Prostate gland (tissue), 2 donors: ENCODE data around the gene SAFB2. TPM values are rescaled to one million over a fixed set of nuclear protein-coding genes. Genes with fewer than 3 reads are reported as not detected.

Experiments
- DNase-seq: peaks from one replicate; pipeline ENCODE4 v3.0.0-alpha.2; 2019; ENCODE audit warnings: low spot score
- H3K27ac ChIP-seq, 2 donors: fragments of 200-600 bp; sonication (generic); 2 replicates each; pipeline ENCODE4 v1.5.1; 2017 to 2019
- H3K27me3 ChIP-seq: fragments of 200-600 bp; sonication (generic); replicated peaks from 2 replicates; pipeline ENCODE4 v1.5.1; 2019; ENCODE audit not compliant: insufficient read depth
- H3K36me3 ChIP-seq, 2 donors: fragments of 200-600 bp; sonication (generic); 1 replicate in 1 of 2; 2 replicates in 1 of 2; pipeline versions ENCODE4 v1.5.1 to v1.8.1; 2017 to 2019
- H3K4me1 ChIP-seq: fragments of 200-600 bp; sonication (generic); replicated peaks from 2 replicates; pipeline ENCODE4 v1.5.1; 2019
- H3K4me3 ChIP-seq, 2 donors: fragments of 200-600 bp; sonication (generic); 2 replicates each; pipeline ENCODE4 v1.5.1; 2017 to 2019
- H3K9me3 ChIP-seq: fragments of 200-600 bp; sonication (generic); 2 replicates; pipeline ENCODE4 v1.5.1; 2017
- CTCF ChIP-seq, 4 experiments: fragments of 200-600 bp in 2 of 4; fragments of 450-650 bp in 2 of 4; sonication (generic) in 2 of 4; IDR thresholded peaks; 1 replicate in 3 of 4; 2 replicates in 1 of 4; pipeline ENCODE4 v1.5.1; 2016 to 2019; ENCODE audit warnings: antibody characterized with exemption in 4 of 4, mild to moderate bottlenecking in 2 of 4, moderate library complexity in 2 of 4
- POLR2A ChIP-seq: fragments of 450-650 bp; IDR thresholded peaks from one replicate; pipeline ENCODE4 v1.6.1; 2016; ENCODE audit warnings: antibody characterized with exemption, mild to moderate bottlenecking
- POLR2AphosphoS5 ChIP-seq: sonication (generic); formaldehyde crosslinking; IDR thresholded peaks from one replicate; pipeline ENCODE4 v1.6.1; 2017; ENCODE audit warnings: antibody characterized with exemption
- WGBS: methylation state at CpG from one replicate; pipeline ENCODE4 v1.1.5; 2018; 5-methylcytosine and 5-hydroxymethylcytosine counted together
- intact Hi-C: fragments of 100-400 bp; cut with DNase I; formaldehyde crosslinking; loops from one replicate; pipeline ENCODE4 v1.14.2; 2022
- total RNA-seq, 2 donors: library from RNA; depleted of rRNA; stranded (reverse); fragments of >200 nt; gene quantifications; one replicate each; pipeline ENCODE4 v1.1.0, GENCODE V29; 2016

The SAFB2 gene
- total RNA-seq, 2 donors from 2014 or later = 37.8 to 118 TPM

GRCh38 chr19:5590151-5590864 is 32.3 kb downstream of the SAFB2 start:
- Histone ChIP-seq H3K27ac (no peak overlapping the region), H3K36me3 (peaks cover 28 to 49% of the 10 kb centered on the region in 2 donors), H3K27me3 (no peaks in the 10 kb centered on the region), H3K4me1 (peaks cover 13% of the 10 kb centered on the region), H3K4me3 (no peak overlapping the region), H3K9me3 (no peaks in the 10 kb centered on the region)
- no peak for DNase-seq
- 87% methylated on average over 21 of the region's 22 CpGs for WGBS
- no peak for TF ChIP-seq POLR2A
- no peak for TF ChIP-seq CTCF (IDR thresholded peaks at IDR 0.05)
- TF ChIP-seq POLR2AphosphoS5 = no peak
- intact Hi-C loops = no loop called here

GRCh38 chr19:5588906-5589676 is 33.5 kb downstream of the SAFB2 start:
- no peak for TF ChIP-seq POLR2A
- Histone ChIP-seq H3K4me1 (peaks cover 13% of the 10 kb centered on the region), H3K4me3 (no peak overlapping the region), H3K27me3 (no peaks in the 10 kb centered on the region), H3K36me3 (peaks cover 24 to 40% of the 10 kb centered on the region in 2 donors), H3K27ac (no peak overlapping the region), H3K9me3 (no peaks in the 10 kb centered on the region)
- intact Hi-C loops = no loop called here
- WGBS = 75% methylated on average over 30 of the region's 30 CpGs
- DNase-seq = no peak

DNA sequence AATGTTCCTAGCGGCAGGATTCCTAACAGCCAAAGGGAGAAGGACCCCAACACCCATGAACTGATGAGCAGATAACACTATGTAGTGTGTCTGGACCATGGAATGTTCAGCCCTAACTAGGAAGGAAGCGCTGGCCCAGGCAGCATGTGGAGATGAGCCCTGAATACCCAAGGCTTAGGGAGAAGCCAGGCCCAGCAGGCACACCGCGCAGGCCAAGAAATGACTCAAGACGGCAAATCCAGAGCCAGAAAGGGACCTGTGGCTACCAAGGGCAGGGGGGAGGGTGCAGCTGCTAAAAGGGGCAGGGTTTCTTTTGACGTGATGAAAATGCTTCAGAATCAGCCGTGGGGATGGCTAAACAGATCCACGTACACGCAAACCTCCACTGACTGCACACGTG is 34.1 kb downstream of the SAFB2 start:
- intact Hi-C loops = no loop called here
- Histone ChIP-seq H3K36me3 (peaks cover 18 to 34% of the 10 kb centered on the region in 2 donors), H3K27ac (no peak overlapping the region), H3K4me3 (no peak overlapping the region), H3K4me1 (peaks cover 13% of the 10 kb centered on the region), H3K9me3 (no peaks in the 10 kb centered on the region), H3K27me3 (no peaks in the 10 kb centered on the region)
- no peak for DNase-seq
- no peak for TF ChIP-seq POLR2A
- TF ChIP-seq POLR2AphosphoS5 = no peak
- TF ChIP-seq CTCF (IDR thresholded peaks at IDR 0.05) = no peak
- WGBS = 82% methylated on average over 10 of the region's 10 CpGs

DNA sequence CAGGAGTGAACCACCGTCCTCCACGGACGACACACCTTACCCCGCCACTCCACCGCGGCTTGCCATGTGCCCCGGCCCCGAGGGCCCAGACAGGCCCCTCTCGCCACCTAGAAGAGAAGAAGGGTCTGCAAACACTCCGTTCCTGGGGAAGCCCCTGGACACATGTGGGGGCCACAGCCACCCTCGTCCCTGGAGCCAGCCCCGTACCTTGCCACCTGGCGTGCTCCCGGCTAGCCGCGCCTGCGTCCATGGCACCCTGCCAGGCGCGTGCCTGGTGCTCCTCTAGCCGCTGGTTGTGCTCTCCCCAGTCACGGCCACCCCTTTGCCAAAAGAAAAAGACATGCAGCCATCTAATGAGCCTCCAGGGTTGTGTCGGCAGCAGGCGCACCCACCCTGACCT is 34.9 kb downstream of the SAFB2 start:
- Histone ChIP-seq H3K27me3 (no peaks in the 10 kb centered on the region), H3K27ac (no peak overlapping the region), H3K9me3 (no peaks in the 10 kb centered on the region), H3K4me3 (no peak overlapping the region), H3K4me1 (peaks cover 13% of the 10 kb centered on the region), H3K36me3 (peaks cover 12 to 26% of the 10 kb centered on the region in 2 donors)
- no peak for DNase-seq
- TF ChIP-seq POLR2A (no peak), CTCF (IDR thresholded peaks at IDR 0.05) (no peak), POLR2AphosphoS5 (no peak)
- intact Hi-C loops = no loop called here
- WGBS = 65% methylated on average over 23 of the region's 23 CpGs

- Histone ChIP-seq H3K27me3 (no peaks in the 10 kb centered on the region), H3K4me3 (no peak overlapping the region), H3K36me3 (peaks cover 7 to 21% of the 10 kb centered on the region in 2 donors), H3K27ac (no peak overlapping the region), H3K4me1 (peaks cover 18% of the 10 kb centered on the region), H3K9me3 (no peaks in the 10 kb centered on the region)
- whole genome bisulfite sequencing = 81% methylated on average over 16 of the region's 16 CpGs
- intact Hi-C loops = no loop called here
- TF ChIP-seq POLR2AphosphoS5 (no peak), CTCF (IDR thresholded peaks at IDR 0.05) (no peak), POLR2A (no peak)
- DNase-seq = no peak
Measured at GRCh38 chr19:5587071-5587455, 35.5 kb downstream of the SAFB2 start.
